ENCODE results near the gene PRDX3. TPM values are rescaled to one million over a fixed set of nuclear protein-coding genes. Genes with fewer than 3 reads are reported as not detected.
A peak's percentile ranks its signal among the peaks of the same experiment; 100 is the strongest.

PRDX3 gene
- total RNA-seq, 1 donor from 2014 or later, result 93.2 TPM

GRCh38 chr10:119207366-119207666, 28.7 kb upstream of the PRDX3 start, which contains the start of gene GRK5:
GRK5 (plus strand) TSS chr10:119207571; CDS start chr10:119207918, 347 bp downstream.
- Mint-ChIP-seq H3K4me1 (ENCODE audit: unreplicated experiment) (peaks cover 65% of the 10 kb centered on the region), H3K27me3 (ENCODE audit: unreplicated experiment) (peaks cover 8% of the 10 kb centered on the region), H3K9me3 (ENCODE audit: unreplicated experiment) (no peaks in the 10 kb centered on the region), H3K36me3 (ENCODE audit: low read depth, unreplicated experiment) (peaks cover 31% of the 10 kb centered on the region), H3K4me3 (ENCODE audit: unreplicated experiment) (peak within 1 kb of the TSS; percentile 100), H3K27ac (ENCODE audit: unreplicated experiment) (peak within 1 kb of the TSS; percentile 100)
- DNase-seq (ENCODE audit: low spot score), result peak; percentile 94
- TF ChIP-seq, protein P1, sequence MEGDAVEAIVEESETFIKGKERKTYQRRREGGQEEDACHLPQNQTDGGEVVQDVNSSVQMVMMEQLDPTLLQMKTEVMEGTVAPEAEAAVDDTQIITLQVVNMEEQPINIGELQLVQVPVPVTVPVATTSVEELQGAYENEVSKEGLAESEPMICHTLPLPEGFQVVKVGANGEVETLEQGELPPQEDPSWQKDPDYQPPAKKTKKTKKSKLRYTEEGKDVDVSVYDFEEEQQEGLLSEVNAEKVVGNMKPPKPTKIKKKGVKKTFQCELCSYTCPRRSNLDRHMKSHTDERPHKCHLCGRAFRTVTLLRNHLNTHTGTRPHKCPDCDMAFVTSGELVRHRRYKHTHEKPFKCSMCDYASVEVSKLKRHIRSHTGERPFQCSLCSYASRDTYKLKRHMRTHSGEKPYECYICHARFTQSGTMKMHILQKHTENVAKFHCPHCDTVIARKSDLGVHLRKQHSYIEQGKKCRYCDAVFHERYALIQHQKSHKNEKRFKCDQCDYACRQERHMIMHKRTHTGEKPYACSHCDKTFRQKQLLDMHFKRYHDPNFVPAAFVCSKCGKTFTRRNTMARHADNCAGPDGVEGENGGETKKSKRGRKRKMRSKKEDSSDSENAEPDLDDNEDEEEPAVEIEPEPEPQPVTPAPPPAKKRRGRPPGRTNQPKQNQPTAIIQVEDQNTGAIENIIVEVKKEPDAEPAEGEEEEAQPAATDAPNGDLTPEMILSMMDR (IDR thresholded peaks at IDR 0.05; ENCODE audit: unreplicated experiment), result no peak

DNA sequence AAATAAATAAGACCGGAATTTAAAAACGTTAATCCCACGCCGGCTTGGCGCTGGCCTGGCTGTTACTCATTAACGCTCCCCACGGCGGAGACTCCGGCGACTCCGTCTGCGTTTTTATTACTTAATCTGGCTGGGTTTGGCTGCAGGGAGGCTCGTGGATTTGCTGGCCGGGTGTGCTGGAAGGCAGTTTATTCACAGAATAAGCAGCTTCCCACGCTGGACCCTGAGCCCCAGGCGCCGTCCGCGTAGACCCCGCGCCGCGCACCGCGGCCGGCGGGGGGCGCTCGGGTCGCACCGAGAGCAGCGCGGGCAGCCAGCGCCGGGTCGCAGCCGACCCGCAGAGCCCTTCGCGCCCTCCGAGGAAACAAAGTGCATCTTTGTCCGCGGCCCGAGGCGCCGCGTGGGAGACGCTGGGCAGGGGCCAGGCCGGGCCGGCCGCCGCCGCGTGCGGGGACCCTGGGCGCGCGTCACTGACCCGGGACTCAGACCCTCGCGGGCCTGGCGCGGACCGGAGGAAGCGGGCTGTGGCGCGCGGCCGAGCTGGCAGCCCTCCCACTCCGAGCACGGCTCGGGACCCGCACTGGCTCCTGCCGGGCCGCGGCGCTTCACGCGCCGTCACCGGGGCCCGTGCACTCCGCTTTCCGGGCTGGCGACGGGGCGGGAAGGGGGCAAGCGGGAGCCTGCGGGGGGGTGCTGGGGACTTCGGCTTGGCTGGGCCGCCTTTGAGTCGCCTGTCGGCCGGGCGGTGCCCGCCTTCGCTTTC, 28.2 kb upstream of the PRDX3 start:
- Mint-ChIP-seq H3K9me3 (ENCODE audit: unreplicated experiment) (no peaks in the 10 kb centered on the region), H3K36me3 (ENCODE audit: low read depth, unreplicated experiment) (peaks cover 31% of the 10 kb centered on the region), H3K4me3 (ENCODE audit: unreplicated experiment) (peak overlapping the region; percentile 95), H3K27me3 (ENCODE audit: unreplicated experiment) (peaks cover 8% of the 10 kb centered on the region), H3K4me1 (ENCODE audit: unreplicated experiment) (peaks cover 59% of the 10 kb centered on the region), H3K27ac (ENCODE audit: unreplicated experiment) (peak overlapping the region; percentile 100)
- DNase-seq (ENCODE audit: low spot score), result peak; percentile 89
- TF ChIP-seq, protein P1 (IDR thresholded peaks at IDR 0.05; ENCODE audit: unreplicated experiment), result peak; percentile 82

- Mint-ChIP-seq H3K27ac (ENCODE audit: unreplicated experiment) (peak overlapping the region; percentile 100), H3K4me3 (ENCODE audit: unreplicated experiment) (peak overlapping the region; percentile 95), H3K9me3 (ENCODE audit: unreplicated experiment) (no peaks in the 10 kb centered on the region), H3K36me3 (ENCODE audit: low read depth, unreplicated experiment) (peaks cover 27% of the 10 kb centered on the region), H3K27me3 (ENCODE audit: unreplicated experiment) (peaks cover 8% of the 10 kb centered on the region), H3K4me1 (ENCODE audit: unreplicated experiment) (peaks cover 59% of the 10 kb centered on the region)
- TF ChIP-seq, protein P1 (IDR thresholded peaks at IDR 0.05; ENCODE audit: unreplicated experiment), result no peak
- DNase-seq (ENCODE audit: low spot score), result peak; percentile 74
Observed at GRCh38 chr10:119205894-119206602, 27.4 kb upstream of the PRDX3 start.

DNA sequence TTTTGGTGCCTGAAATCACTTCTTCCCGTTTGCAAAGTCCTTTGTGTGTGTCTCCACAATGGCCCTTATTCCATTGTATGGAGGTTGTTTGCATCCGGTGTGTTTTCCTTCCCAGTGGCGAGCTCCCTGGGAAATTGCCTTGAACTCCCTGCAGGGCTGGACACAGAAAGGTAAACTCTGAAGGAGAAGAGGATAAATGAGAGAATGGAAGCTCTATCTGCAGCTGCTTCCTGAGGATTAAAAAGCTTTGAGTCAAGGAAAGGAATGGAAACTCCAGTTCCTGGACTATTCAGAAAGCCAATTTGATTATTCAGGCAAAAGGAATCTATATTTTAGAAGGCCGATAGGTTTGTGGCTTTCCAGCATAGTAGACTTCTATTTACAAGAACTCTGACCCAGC, 24.4 kb upstream of the PRDX3 start:
- H3K9me3 Mint-ChIP-seq (ENCODE audit: unreplicated experiment), result no peaks in the 10 kb centered on the region
- peaks cover 4% of the 10 kb centered on the region for H3K27me3 Mint-ChIP-seq (ENCODE audit: unreplicated experiment)
- H3K27ac Mint-ChIP-seq (ENCODE audit: unreplicated experiment), result peak overlapping the region; percentile 99
- peaks cover 5% of the 10 kb centered on the region for H3K36me3 Mint-ChIP-seq (ENCODE audit: low read depth, unreplicated experiment)
- H3K4me3 Mint-ChIP-seq (ENCODE audit: unreplicated experiment), result no peak overlapping the region
- peaks cover 55% of the 10 kb centered on the region for H3K4me1 Mint-ChIP-seq (ENCODE audit: unreplicated experiment)
- DNase-seq (ENCODE audit: low spot score), result no peak
- TF ChIP-seq, protein P1 (IDR thresholded peaks at IDR 0.05; ENCODE audit: unreplicated experiment), result no peak

DNA sequence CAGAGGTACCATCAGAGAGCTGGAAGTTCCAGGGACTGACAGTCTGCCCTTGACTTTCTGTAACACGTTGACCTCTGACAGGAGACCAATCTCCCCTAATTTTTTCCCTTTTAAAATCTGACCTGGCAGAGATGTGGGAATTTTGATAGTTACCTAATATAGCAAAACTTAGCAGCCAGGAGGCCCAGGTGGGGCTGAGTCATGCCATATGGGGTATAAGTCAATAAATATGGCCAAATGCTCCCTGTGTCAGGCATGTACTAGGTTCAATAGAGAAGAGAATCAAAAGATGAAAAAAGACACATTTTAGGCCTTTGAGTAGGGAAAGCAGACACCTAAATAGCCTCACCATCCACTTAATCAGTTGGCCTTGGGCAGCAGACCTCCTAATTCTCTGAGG, 22.6 kb upstream of the PRDX3 start:
- H3K4me3 Mint-ChIP-seq (ENCODE audit: unreplicated experiment), result no peak overlapping the region
- TF ChIP-seq, protein P1 (IDR thresholded peaks at IDR 0.05; ENCODE audit: unreplicated experiment), result no peak
- peaks cover 5% of the 10 kb centered on the region for H3K36me3 Mint-ChIP-seq (ENCODE audit: low read depth, unreplicated experiment)
- peak overlapping the region; percentile 70 for H3K27ac Mint-ChIP-seq (ENCODE audit: unreplicated experiment)
- no peaks in the 10 kb centered on the region for H3K9me3 Mint-ChIP-seq (ENCODE audit: unreplicated experiment)
- H3K27me3 Mint-ChIP-seq (ENCODE audit: unreplicated experiment), result peaks cover 1% of the 10 kb centered on the region
- no peak for DNase-seq (ENCODE audit: low spot score)
- H3K4me1 Mint-ChIP-seq (ENCODE audit: unreplicated experiment), result peaks cover 55% of the 10 kb centered on the region

All from endothelial cell (in vitro differentiated cells).